GM18508 (cell line): Measurements from ENCODE around the gene IFT57.
A peak's percentile ranks its signal among the peaks of the same experiment; 100 is the strongest.
"Not testable (repeated sequence)": the region's sequence is repeated elsewhere in the genome, so short reads cannot be mapped to it uniquely, and the experiment has no call there.

Experiments
- ATAC-seq: cut with Tn5 transposase; IDR thresholded peaks from one replicate; pipeline ENCODE4 v1.9.1; 2021; ENCODE audit warnings: moderate number of reproducible peaks; ENCODE audit not compliant: insufficient read depth, unreplicated experiment

Gene IFT57, protein sequence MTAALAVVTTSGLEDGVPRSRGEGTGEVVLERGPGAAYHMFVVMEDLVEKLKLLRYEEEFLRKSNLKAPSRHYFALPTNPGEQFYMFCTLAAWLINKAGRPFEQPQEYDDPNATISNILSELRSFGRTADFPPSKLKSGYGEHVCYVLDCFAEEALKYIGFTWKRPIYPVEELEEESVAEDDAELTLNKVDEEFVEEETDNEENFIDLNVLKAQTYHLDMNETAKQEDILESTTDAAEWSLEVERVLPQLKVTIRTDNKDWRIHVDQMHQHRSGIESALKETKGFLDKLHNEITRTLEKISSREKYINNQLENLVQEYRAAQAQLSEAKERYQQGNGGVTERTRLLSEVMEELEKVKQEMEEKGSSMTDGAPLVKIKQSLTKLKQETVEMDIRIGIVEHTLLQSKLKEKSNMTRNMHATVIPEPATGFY

DNA sequence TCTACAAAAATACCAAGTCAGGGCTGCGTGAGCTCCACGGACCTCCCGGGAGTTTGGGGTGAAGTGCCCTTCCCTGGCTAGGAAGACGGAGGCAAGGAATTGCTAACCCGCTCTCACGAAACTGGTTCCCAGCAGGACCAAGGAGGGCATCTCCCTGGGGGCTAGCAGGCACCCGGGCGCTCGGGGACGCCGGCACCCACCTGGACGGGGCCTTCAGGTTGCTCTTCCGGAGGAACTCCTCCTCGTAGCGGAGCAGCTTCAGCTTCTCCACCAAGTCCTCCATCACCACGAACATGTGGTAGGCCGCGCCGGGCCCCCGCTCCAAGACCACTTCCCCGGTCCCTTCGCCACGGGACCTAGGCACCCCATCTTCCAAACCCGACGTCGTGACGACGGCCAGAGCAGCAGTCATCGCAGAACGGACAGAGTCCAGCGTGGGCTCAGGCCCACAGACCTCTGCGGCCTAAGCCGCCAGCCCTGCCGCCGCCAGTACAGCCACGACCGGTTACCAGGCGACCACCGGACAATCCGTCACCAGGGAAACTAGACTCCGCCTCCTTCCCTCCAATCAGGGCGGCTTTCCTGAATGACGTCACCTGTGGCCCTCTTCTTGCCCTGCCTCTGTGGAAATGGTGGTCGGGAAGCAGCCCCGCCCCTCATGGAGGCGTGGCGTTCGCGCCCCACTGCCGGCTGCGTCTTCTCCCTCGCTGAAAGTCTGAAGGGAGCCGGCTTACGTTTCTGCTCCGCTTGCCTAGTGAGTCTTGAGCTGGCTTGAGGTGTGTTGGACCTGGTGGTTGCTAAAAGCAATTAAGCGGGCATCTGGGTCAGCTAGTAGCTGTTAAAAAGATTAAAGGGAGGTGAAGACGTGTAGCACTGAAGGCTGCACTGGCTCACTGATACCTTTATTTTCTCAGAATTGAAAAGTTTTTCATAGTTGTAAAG, at the start of gene IFT57:
TSS of gene IFT57 (minus strand) at position 514 of the 942 bp plus-strand sequence. CDS start at position 412, 102 bp downstream.
- ATAC-seq, result peak; percentile 83

GRCh38 chr3:108271626-108272025, 49.4 kb upstream of the IFT57 start:
- ATAC-seq, result no peak

GRCh38 chr3:108268235-108268634, 46.0 kb upstream of the IFT57 start:
- ATAC-seq, result not testable (repeated sequence)

GRCh38 chr3:108264534-108265298, 42.5 kb upstream of the IFT57 start:
- ATAC-seq, result not testable (repeated sequence)

DNA sequence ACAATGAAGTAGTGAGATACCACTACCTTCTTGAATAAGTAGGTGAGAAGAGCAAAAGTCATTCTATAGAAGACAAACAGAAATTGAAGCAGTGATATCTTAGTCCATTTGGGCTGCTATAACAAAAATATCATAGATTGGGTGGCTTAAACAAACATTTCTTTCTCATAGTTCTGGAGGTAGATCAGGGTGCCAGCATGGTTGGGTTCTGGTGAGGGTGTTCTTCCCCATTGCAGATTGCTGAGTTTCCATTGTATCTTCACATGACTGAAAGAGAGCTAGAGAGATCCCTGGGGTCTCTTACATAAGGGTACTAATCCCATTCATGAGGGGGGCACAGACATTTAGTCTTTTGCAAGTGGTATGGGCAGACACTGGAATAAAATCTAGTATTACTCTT, 32.9 kb upstream of the IFT57 start:
- no peak for ATAC-seq

DNA sequence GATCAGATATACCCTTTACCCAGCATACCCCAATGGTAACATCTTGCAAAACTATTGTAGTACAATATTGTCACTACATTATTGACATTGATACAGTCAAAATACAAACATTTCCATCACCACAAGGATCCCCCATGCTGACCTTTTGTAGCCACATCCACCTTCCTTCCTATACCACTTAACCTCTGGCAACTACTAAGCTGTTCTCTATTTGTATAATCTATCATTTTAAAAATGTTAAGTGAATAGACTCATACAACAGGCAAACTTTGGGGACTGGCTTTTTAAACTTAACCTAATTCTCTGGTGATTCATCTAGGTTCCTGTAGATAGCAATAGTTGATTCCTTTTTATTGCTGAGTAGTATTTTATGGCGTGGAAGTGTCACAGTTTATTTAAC, 29.6 kb upstream of the IFT57 start:
- ATAC-seq, result no peak

- no peak for ATAC-seq
These were observed 29.0 kb upstream of the IFT57 start for GRCh38 chr3:108251265-108251664.

DNA sequence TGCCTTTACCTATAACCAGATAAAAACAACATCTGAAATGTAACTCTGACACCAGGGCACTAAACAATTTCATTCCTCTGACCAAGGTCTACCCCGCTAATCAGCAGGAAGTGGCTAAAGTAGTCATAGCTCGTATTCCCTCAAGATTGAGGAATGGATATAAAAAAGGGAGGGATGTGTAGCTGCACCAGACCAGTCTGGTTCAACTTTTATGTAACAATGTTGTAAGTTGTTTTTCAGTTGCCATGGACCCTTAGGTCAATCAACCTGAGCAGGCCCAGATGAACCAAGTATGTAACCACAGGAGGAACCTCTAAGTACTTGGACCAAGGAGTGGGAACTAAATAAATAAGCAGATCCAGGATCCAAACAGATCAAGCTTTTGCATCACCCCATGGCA, 28.4 kb upstream of the IFT57 start:
- no peak for ATAC-seq

GRCh38 chr3:108243243-108243642, 21.0 kb upstream of the IFT57 start:
- no peak for ATAC-seq

- no peak for ATAC-seq
These were observed 20.6 kb upstream of the IFT57 start for GRCh38 chr3:108242776-108243175.

DNA sequence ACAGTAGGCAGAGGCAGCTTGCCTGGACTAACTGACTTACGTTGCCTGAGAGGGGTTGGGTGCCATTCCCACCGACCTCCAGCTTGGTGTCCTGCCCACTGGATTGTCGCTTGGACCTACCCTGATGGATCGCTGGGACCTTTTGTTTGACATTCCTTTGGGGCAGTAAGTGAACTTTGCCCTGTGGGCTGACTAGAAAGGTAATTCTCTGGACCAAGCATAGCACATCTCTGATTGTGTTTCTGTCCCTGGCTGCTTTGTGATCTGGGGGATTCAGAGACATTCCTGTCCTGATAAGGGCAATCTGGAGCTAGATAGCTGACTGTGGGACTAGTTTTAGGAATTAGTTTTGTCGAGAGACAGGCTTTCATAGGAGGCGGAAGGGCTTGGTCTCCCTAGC, 19.5 kb upstream of the IFT57 start:
- no peak for ATAC-seq

DNA sequence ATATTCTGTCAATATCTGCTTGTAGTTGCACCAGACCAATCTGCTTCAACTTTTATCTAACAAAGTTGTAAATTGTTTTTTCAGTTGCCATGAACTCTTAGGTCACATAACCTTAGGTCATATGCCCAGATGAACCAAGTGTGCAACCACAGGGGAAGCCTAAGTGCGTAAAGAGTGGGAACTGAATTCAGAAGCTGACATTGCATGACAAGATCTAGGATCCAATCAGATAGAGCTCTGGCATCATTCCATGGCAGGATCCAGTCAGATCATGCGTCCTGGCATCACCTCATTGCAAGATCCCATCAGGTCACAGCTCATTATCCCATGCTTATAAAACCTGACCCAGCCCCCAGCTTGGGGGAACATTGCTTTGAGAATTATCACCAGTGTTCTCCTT, 18.9 kb upstream of the IFT57 start:
- ATAC-seq, result no peak

GRCh38 chr3:108239082-108239481, 16.9 kb upstream of the IFT57 start:
- no peak for ATAC-seq

DNA sequence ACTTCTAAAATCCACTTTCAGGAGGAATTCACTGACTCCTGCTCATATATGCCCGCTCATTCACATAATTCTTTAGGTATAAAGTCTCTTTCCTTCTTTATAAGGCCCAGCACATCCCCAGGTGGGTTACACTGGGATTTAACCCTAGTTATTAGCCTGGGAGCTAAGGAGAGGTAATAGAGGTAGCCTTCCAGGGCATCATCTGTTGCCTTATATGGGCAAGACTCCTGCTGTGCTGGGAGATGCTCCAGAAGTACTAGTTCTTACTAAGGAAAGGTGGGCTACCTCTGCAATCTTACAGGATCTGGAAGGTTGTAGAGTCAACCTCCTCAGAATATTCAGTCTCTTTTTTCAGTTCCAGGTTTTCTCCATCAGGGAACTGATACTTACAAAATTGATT, 13.1 kb upstream of the IFT57 start:
- no peak for ATAC-seq

DNA sequence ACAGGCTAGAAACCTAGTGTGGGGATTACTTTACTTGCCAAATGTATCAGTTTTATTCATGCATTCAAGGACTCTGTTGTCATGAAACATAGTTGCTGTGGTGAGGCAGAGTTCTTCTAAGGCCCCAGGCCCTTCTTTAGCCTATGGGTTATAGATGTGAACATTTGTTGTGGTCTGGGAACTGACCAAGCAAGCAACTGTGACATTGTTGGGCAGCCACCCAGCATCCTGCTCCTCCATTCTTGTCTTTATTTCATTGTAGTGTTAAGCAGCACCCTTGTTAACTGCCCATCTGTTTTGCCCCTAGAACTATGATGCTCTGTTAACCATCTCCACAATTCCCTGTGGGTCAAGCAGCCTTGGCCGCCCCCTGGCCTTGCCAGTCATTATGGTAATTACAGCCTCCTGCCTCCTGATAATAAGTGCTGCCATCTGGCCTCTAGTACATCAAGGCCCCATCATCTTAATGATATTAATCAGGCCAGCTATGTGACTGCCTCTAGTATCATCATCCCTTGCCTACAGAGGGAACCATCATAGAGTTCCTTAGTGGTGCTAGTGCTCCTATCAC, 12.2 kb upstream of the IFT57 start:
- no peak for ATAC-seq

GRCh38 chr3:108228286-108228685, 6.1 kb upstream of the IFT57 start:
- no peak for ATAC-seq

GRCh38 chr3:108227131-108227530, 4.9 kb upstream of the IFT57 start:
- no peak for ATAC-seq

GRCh38 chr3:108225221-108225620, 3.0 kb upstream of the IFT57 start:
- no peak for ATAC-seq

- ATAC-seq, result no peak
These were observed 1.7 kb upstream of the IFT57 start for GRCh38 chr3:108223928-108224327.
